ENCODE measurements around the gene CNKSR2.
A peak's percentile ranks its signal among the peaks of the same experiment; 100 is the strongest.

Gene CNKSR2

DNA sequence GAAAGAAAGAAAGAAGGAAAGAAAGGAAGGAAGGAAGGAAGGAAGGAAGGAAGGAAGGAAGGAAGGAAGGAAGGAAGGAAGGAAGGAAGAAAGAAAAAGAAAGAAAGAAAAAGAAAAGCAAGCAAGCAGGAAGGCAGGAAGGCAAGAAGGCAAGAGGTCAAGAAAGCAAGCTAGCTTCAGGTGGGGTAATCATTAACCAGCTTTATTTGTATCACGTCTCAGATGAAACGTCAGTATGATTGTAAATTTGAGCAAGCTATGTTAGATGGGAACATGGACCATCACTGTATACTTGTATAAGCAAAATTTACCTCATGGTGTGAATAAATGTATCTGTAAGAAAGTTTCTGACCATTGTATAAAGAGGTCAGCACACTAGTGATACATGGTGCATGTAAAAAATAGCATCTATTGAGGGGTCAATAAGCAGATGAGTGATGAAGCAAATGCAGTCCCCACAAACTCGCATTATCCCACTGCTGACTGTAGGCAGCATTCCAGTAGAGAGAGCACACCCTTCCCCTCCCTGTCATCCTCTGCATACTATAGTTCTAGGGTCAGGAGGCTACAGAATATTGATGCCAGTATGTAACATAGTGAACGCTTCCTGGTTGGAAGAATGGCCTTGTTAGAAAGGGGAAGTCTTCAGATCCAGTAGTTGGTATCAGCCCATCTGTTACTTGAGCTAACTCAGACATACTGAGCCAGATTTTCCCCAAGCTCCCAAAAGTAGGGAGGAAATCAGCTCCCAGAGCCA lies 300.4 kb downstream of the CNKSR2 start:
- no peak for DNase-seq (ENCODE audit: low read depth)

- no peak for DNase-seq (ENCODE audit: low read depth)
These were observed 301.7 kb downstream of the CNKSR2 start for GRCh38 chrX:21675931-21676330.

GRCh38 chrX:21678048-21678612 lies 303.9 kb downstream of the CNKSR2 start:
- DNase-seq (ENCODE audit: low read depth): no peak

DNA sequence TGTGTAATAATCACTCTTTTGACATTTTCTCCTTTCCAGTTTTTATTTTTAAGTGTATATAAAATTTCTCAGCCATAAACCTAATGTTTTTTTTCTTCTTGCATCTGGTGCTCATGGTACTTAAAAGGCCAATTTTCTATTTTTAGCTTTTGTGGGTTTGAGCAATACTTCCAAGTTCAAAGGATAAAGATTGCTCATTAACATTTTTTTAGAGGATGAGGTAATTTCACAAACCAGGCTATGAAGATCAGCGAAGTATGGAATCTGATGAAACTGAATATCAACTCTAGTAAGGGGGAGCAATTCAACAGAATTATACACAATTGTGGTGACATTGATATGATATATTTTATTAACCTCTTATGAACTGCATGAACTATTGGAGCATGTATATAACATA lies 309.7 kb downstream of the CNKSR2 start:
- DNase-seq (ENCODE audit: low read depth): peak; percentile 4

DNA sequence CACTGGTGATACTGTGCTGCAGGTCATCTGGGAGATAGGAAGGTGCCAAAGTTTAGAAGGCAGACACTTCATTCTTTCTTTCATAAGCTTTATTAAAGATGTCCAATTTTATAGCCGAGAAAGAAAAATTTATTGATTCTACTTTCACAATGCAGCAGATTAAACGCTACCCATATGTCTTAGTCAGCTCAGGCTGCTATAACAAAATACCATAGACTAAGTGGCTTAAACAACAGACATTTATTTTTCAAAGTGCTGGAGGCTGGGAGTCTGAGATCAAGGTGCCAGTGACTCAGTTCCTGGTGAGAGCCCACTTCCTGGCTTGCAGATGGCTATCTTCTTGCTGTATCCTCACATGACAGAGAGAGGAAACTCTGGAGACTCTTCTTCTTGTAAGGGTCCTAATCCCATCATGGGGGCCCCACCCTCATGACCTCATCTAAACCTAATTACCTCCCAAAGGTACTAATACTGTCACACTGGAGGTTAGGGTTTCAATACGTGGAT lies 317.3 kb downstream of the CNKSR2 start:
- DNase-seq (ENCODE audit: low read depth): no peak

DNA sequence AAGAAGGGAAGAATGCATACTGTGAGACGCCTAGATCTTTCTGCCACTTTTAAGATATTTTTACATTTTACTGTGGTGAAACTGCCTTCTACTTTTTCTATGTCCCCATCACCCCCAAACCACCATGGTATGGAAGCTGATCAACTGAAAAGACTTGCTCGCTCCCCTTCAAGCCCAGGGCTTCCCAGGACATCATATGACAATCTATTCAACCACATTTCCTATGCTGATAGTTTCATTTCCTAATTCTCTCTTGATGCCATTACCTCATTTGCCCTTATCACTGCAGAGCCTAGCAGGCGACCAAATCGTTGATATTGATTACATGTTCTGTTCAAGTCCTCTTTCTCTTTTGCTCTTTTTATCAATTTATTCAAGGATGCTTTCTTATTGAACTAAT lies 324.1 kb downstream of the CNKSR2 start:
- no peak for DNase-seq (ENCODE audit: low read depth)

GRCh38 chrX:21699136-21699535 lies 324.9 kb downstream of the CNKSR2 start:
- no peak for DNase-seq (ENCODE audit: low read depth)

DNA sequence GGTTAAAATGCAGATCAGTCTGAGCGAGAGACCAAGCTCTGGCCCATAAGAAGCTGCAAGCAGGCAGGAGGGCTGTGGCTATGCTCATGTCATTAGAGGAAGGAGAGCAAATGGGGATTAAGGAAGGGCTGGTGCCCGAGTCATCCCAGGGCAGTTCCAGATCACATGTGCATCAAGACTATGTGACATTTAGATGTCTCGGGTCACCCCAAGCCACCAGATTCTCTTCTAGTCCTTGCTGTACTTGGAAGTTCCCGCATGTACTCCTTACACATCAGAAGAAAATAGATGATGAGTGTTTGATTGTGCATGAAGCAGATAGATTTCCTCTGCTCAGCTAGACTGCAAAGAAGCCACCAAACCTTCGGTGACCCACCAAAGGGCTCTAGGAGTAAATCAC lies 326.1 kb downstream of the CNKSR2 start:
- DNase-seq (ENCODE audit: low read depth): no peak

GRCh38 chrX:21700967-21701366 lies 326.7 kb downstream of the CNKSR2 start:
- DNase-seq (ENCODE audit: low read depth): no peak

GRCh38 chrX:21702725-21703124 lies 328.5 kb downstream of the CNKSR2 start:
- DNase-seq (ENCODE audit: low read depth): no peak
